Left lung (tissue), 10 donors: ENCODE results near the gene RNF13. TPM values are rescaled to one million over a fixed set of nuclear protein-coding genes. Genes with fewer than 3 reads are reported as not detected.

Experiments used
- ATAC-seq: fragments of 200-7000 bp; cut with Tn5 transposase; one replicate; pipeline ENCODE4 v1.9.1; 2020; ENCODE audit warnings: moderate library complexity
- DNase-seq, 4 donors: peaks; one replicate each; pipeline ENCODE4 v3.0.0-alpha.2; 2013 to 2020
- H3K27ac ChIP-seq, 2 donors: fragments of 200-600 bp; sonication (generic) in 1 of 2; one replicate each; pipeline versions ENCODE4 v1.5.0 to v1.8.0; 2020 to 2021
- H3K27me3 ChIP-seq, 2 donors: fragments of 200-600 bp; sonication (generic) in 1 of 2; one replicate each; pipeline versions ENCODE4 v1.5.0 to v1.8.0; 2020 to 2021
- H3K36me3 ChIP-seq, 2 donors: fragments of 200-600 bp; sonication (generic) in 1 of 2; one replicate each; pipeline versions ENCODE4 v1.5.0 to v1.8.0; 2020 to 2021
- H3K4me1 ChIP-seq, 2 donors: fragments of 200-600 bp; one replicate each; pipeline ENCODE4 v1.8.0; 2021
- H3K4me3 ChIP-seq, 2 donors: fragments of 200-600 bp; sonication (generic) in 1 of 2; one replicate each; pipeline versions ENCODE4 v1.5.0 to v1.8.0; 2020 to 2021; ENCODE audit warnings: mild to moderate bottlenecking in 1 of 2
- H3K9me3 ChIP-seq, 2 donors: fragments of 200-600 bp; sonication (generic) in 1 of 2; one replicate each; pipeline versions ENCODE4 v1.5.0 to v1.8.0; 2020 to 2021
- CTCF ChIP-seq, 2 donors: fragments of 200-600 bp; sonication (generic) in 1 of 2; IDR thresholded peaks; one replicate each; pipeline versions ENCODE4 v1.5.0 to v1.8.0; 2021; ENCODE audit warnings: antibody characterized with exemption in 2 of 2
- intact Hi-C, 2 donors: fragments of 100-400 bp; cut with DNase I; formaldehyde crosslinking; loops; one replicate each; pipeline versions ENCODE4 v1.11.2 to v1.14.2; 2022
- polyA plus RNA-seq, 6 donors: library from polyadenylated mRNA; unstranded; fragments of 120-200 nt; gene quantifications; one replicate each; pipeline ENCODE4 v1.2.1, GENCODE V29; 2013; ENCODE audit not compliant: insufficient read length in 6 of 6
- total RNA-seq, 2 donors: library from RNA; stranded (reverse); fragmentation: NEBNext Ultra II Directional; extraction: Animal tissue kit (Norgen Biotek cat#: 25700); gene quantifications; one replicate each; pipeline ENCODE4 v1.2.1, GENCODE V29; 2021
- donor health status: DM: no; HTN: yes; CAD: no.
- donor health status: DM: no; HTN: no; CAD: no.

RNF13 gene
- total and polyA plus RNA-seq, 8 donors = 64.9 to 126 (median 73.6) TPM

GRCh38 chr3:149989307-149989706 is 176.3 kb downstream of the RNF13 start:
- Histone ChIP-seq H3K36me3 (no peaks in the 10 kb centered on the region), H3K27ac (no peak overlapping the region), H3K27me3 (no peaks in the 10 kb centered on the region), H3K9me3 (peaks cover 0 to 2% of the 10 kb centered on the region in 2 donors), H3K4me1 (no peaks in the 10 kb centered on the region), H3K4me3 (no peak overlapping the region)
- TF ChIP-seq CTCF (IDR thresholded peaks at IDR 0.05) = no peak
- ATAC-seq = no peak
- no peak for DNase-seq
- intact Hi-C loops = no loop called here

- intact Hi-C loops = no loop called here
- Histone ChIP-seq H3K9me3 (peaks cover 0 to 13% of the 10 kb centered on the region in 2 donors), H3K36me3 (no peaks in the 10 kb centered on the region), H3K27ac (no peak overlapping the region), H3K27me3 (no peaks in the 10 kb centered on the region), H3K4me3 (no peak overlapping the region), H3K4me1 (no peaks in the 10 kb centered on the region)
- DNase-seq = no peak
- TF ChIP-seq CTCF (IDR thresholded peaks at IDR 0.05) = no peak
- no peak for ATAC-seq
Observed at GRCh38 chr3:149990423-149990948, 177.5 kb downstream of the RNF13 start.

DNA sequence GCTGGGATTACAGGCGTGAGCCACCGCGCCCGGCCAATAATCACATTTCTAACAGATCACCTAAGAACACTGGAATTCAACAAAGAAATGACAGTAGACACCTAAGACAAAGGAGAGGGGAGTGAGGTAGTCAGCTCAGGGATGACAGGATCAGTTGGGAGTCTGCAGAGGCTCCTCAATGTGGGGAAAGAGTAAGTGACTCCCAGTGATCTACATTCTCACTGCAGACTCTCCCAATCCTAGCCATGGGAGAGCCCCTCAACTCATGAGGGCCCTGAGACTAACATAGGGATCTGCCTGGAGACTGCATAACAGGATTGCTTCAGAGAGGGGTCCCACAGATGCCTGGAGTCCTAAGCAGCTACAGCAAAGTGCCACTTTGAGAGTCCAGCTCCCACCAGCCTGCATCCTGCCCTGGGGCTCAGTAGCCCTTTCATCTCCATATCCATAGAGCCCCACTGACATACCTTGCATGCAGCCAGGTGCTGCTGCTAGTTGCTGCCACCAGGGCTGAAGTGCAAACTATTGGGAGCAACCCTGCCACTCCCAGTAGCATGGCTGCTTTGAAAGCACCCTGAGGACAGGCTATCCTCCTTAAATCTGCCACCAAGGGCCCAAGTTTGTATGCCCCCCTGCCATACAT is 179.5 kb downstream of the RNF13 start:
- Histone ChIP-seq H3K4me3 (no peak overlapping the region), H3K9me3 (peaks cover 0 to 18% of the 10 kb centered on the region in 2 donors), H3K36me3 (no peaks in the 10 kb centered on the region), H3K4me1 (no peaks in the 10 kb centered on the region), H3K27me3 (no peaks in the 10 kb centered on the region), H3K27ac (no peak overlapping the region)
- DNase-seq = no peak
- intact Hi-C loops = no loop called here
- ATAC-seq = no peak
- no peak for TF ChIP-seq CTCF (IDR thresholded peaks at IDR 0.05)

DNA sequence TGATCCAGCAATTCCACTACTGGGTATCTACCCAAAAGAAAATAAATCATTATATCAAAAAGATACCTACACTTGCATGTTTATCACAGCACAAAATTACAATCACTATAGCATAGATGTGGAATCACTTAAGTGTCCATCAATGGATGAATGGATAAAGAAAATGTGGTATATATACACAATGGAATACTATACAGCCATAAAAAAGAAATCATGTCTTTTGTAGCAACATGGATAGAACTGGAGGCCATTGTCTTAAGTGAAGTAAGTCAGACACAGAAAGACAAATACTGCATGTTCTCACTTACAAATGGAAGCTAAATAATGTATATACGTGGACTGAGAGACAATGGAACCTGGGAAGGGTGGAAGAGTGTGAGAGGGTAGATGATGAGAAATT is 185.9 kb downstream of the RNF13 start:
- ATAC-seq (no peak), DNase-seq (no peak)
- no peaks in the 10 kb centered on the region for H3K4me1 ChIP-seq
- H3K9me3 ChIP-seq = peaks cover 0 to 18% of the 10 kb centered on the region in 2 donors
- intact Hi-C loops = no loop called here
- H3K4me3 ChIP-seq = no peak overlapping the region
- H3K27ac ChIP-seq = no peak overlapping the region
- TF ChIP-seq CTCF (IDR thresholded peaks at IDR 0.05) = no peak
- no peaks in the 10 kb centered on the region for H3K27me3 ChIP-seq
- no peaks in the 10 kb centered on the region for H3K36me3 ChIP-seq

GRCh38 chr3:149999421-149999820 is 186.4 kb downstream of the RNF13 start:
- ATAC-seq = no peak
- intact Hi-C loops = no loop called here

More at GRCh38 chr3:149999421-149999820, 186.4 kb downstream of the RNF13 start:
- Histone ChIP-seq H3K36me3 (no peaks in the 10 kb centered on the region), H3K4me1 (no peaks in the 10 kb centered on the region), H3K27me3 (no peaks in the 10 kb centered on the region), H3K27ac (no peak overlapping the region), H3K4me3 (no peak overlapping the region), H3K9me3 (peaks cover 0 to 15% of the 10 kb centered on the region in 2 donors)
- no peak for TF ChIP-seq CTCF (IDR thresholded peaks at IDR 0.05)
- no peak for DNase-seq
